Mammary epithelial cell (primary cell): Measurements from ENCODE around the gene NRL.

ENCODE experiments used
- CTCF ChIP-seq, 2 donors: IDR thresholded peaks in 1 of 2; conservative IDR thresholded peaks in 1 of 2; 2 replicates each; pipeline ENCODE4 v1.5.1; 2011 to 2012; ENCODE audit warnings: inconsistent platforms in 2 of 2, low read length in 2 of 2, mild to moderate bottlenecking in 2 of 2, control low read depth in 1 of 2, low read depth in 1 of 2; ENCODE audit not compliant: insufficient read depth in 1 of 2; ENCODE audit errors: extremely low read depth in 1 of 2
- EZH2 ChIP-seq: IDR thresholded peaks from 2 replicates; pipeline ENCODE4 v1.6.1; 2012; ENCODE audit warnings: low read length, inconsistent platforms, borderline replicate concordance

GRCh38 chr14:24058951-24059475, 55.7 kb downstream of the NRL start:
- TF ChIP-seq CTCF (conservative IDR thresholded peaks at IDR 0.05 in 1 of 2, IDR thresholded peaks at IDR 0.05 in 1 of 2; ENCODE audit: extremely low read depth in 1 of 2, insufficient read depth in 1 of 2, low read depth in 1 of 2, low read length in 2 of 2) (no peak), EZH2 (no peak)
